WTC11 (cell line): ENCODE data around the gene RFTN1. TPM values are rescaled to one million over a fixed set of nuclear protein-coding genes. Genes with fewer than 3 reads are reported as not detected.

ENCODE experiments used
- ATAC-seq: fragments of 200-7000 bp; cut with Tn5 transposase; 2 replicates; pipeline ENCODE4 v1.10.0; 2021; ENCODE audit warnings: mild to moderate bottlenecking, moderate library complexity
- CTCF ChIA-PET: fragments of 300-600 bp; sonication (Branson Sonifier 250); formaldehyde crosslinking; loops from one replicate; lab custom pipeline; 2021; ENCODE audit warnings: antibody characterized with exemption; lab: Charles Lee
- POLR2A ChIA-PET: fragments of 350-600 bp; sonication (Branson Sonifier 250); formaldehyde crosslinking; loops from one replicate; lab custom pipeline; 2021; ENCODE audit warnings: antibody characterized with exemption; lab: Charles Lee
- DNase-seq: peaks from one replicate; pipeline ENCODE4 v3.0.0; 2021; ENCODE audit warnings: low spot score
- H3K27ac Mint-ChIP-seq: 2 replicates; pipeline ENCODE4 v1.8.0; 2021; ENCODE audit warnings: mixed read lengths
- H3K27me3 Mint-ChIP-seq: 2 replicates; pipeline ENCODE4 v1.8.0; 2021; ENCODE audit warnings: low read depth, mild to moderate bottlenecking, moderate library complexity, mixed read lengths
- H3K36me3 Mint-ChIP-seq: 2 replicates; pipeline ENCODE4 v1.8.0; 2021; ENCODE audit warnings: mixed read lengths
- H3K4me1 Mint-ChIP-seq: 2 replicates; pipeline ENCODE4 v1.8.0; 2022; ENCODE audit warnings: mixed read lengths
- H3K4me3 Mint-ChIP-seq: 2 replicates; pipeline ENCODE4 v1.8.0; 2021; ENCODE audit warnings: mild to moderate bottlenecking, moderate library complexity, mixed read lengths
- H3K9me3 Mint-ChIP-seq: 2 replicates; pipeline ENCODE4 v1.8.0; 2021; ENCODE audit warnings: mixed read lengths
- AR ChIP-seq: fragments of 250-450 bp; sonication (Bioruptor Pico); IDR thresholded peaks from 2 replicates; pipeline ENCODE4 v1.9.0; 2021; ENCODE audit warnings: mild to moderate bottlenecking
- ATF1 ChIP-seq: sonication (generic); formaldehyde crosslinking; IDR thresholded peaks from 2 replicates; pipeline ENCODE4 v1.8.1; 2023; ENCODE audit warnings: mild to moderate bottlenecking, moderate library complexity, missing genetic modification reagents
- CBFB ChIP-seq: sonication (generic); formaldehyde crosslinking; IDR thresholded peaks from 2 replicates; pipeline ENCODE4 v1.8.1; 2022; ENCODE audit warnings: mild to moderate bottlenecking, low read depth, missing genetic modification reagents
- CREM ChIP-seq: sonication (generic); formaldehyde crosslinking; IDR thresholded peaks from 2 replicates; pipeline ENCODE4 v1.8.1; 2022; ENCODE audit warnings: mild to moderate bottlenecking, missing genetic modification reagents, moderate library complexity
- E2F5 ChIP-seq: sonication (generic); formaldehyde crosslinking; IDR thresholded peaks from 2 replicates; pipeline ENCODE4 v1.8.1; 2022; ENCODE audit warnings: mild to moderate bottlenecking, moderate library complexity, missing genetic modification reagents
- ETV6 ChIP-seq: sonication (generic); formaldehyde crosslinking; IDR thresholded peaks from 2 replicates; pipeline ENCODE4 v1.8.1; 2022; ENCODE audit warnings: mild to moderate bottlenecking, missing genetic modification reagents
- FOXK1 ChIP-seq: sonication (generic); formaldehyde crosslinking; IDR thresholded peaks from 2 replicates; pipeline ENCODE4 v1.8.0; 2022; ENCODE audit warnings: mild to moderate bottlenecking, moderate library complexity, missing genetic modification reagents
- FOXP4 ChIP-seq: sonication (generic); formaldehyde crosslinking; IDR thresholded peaks from 2 replicates; pipeline ENCODE4 v1.8.0; 2022; ENCODE audit warnings: mild to moderate bottlenecking, missing genetic modification reagents
- IRF1 ChIP-seq: sonication (generic); formaldehyde crosslinking; IDR thresholded peaks from 2 replicates; pipeline ENCODE4 v1.8.0; 2023; ENCODE audit warnings: missing genetic modification reagents
- IRF2 ChIP-seq: sonication (generic); formaldehyde crosslinking; IDR thresholded peaks from 2 replicates; pipeline ENCODE4 v1.8.0; 2022; ENCODE audit warnings: low read depth, missing genetic modification reagents, borderline replicate concordance
- JUN ChIP-seq: sonication (generic); formaldehyde crosslinking; IDR thresholded peaks from 2 replicates; pipeline ENCODE4 v1.8.0; 2023; ENCODE audit warnings: mild to moderate bottlenecking, missing genetic modification reagents
- MXD4 ChIP-seq: fragments of 250-450 bp; sonication (Bioruptor Pico); IDR thresholded peaks from 2 replicates; pipeline ENCODE4 v1.8.0; 2021; ENCODE audit warnings: mild to moderate bottlenecking, moderate library complexity, borderline replicate concordance
- OVOL2 ChIP-seq: fragments of 250-450 bp; sonication (Bioruptor Pico); IDR thresholded peaks from 2 replicates; pipeline ENCODE4 v1.9.0; 2021; ENCODE audit warnings: mild to moderate bottlenecking, borderline replicate concordance
- SMAD3 ChIP-seq: sonication (generic); formaldehyde crosslinking; IDR thresholded peaks from 2 replicates; pipeline ENCODE4 v1.8.0; 2022; ENCODE audit warnings: missing genetic modification reagents, mild to moderate bottlenecking, borderline replicate concordance
- TCF7 ChIP-seq: sonication (generic); formaldehyde crosslinking; IDR thresholded peaks from 2 replicates; pipeline ENCODE4 v1.8.0; 2022; ENCODE audit warnings: mild to moderate bottlenecking, low read depth, missing genetic modification reagents, moderate library complexity
- TEAD1 ChIP-seq: sonication (generic); formaldehyde crosslinking; IDR thresholded peaks from 2 replicates; pipeline ENCODE4 v1.8.0; 2022; ENCODE audit warnings: mild to moderate bottlenecking, missing genetic modification reagents
- TP53 ChIP-seq: sonication (generic); formaldehyde crosslinking; IDR thresholded peaks from 2 replicates; pipeline ENCODE4 v1.8.1; 2023; ENCODE audit warnings: mild to moderate bottlenecking, missing genetic modification reagents
- USF2 ChIP-seq: sonication (generic); formaldehyde crosslinking; IDR thresholded peaks from 2 replicates; pipeline ENCODE4 v1.8.1; 2023; ENCODE audit warnings: mild to moderate bottlenecking, missing genetic modification reagents, moderate library complexity
- ZBTB43 ChIP-seq: sonication (generic); formaldehyde crosslinking; IDR thresholded peaks from 2 replicates; pipeline ENCODE4 v1.8.1; 2023; ENCODE audit warnings: mild to moderate bottlenecking, missing genetic modification reagents
- ZNF263 ChIP-seq: sonication (generic); formaldehyde crosslinking; IDR thresholded peaks from 2 replicates; pipeline ENCODE4 v1.8.1; 2022; ENCODE audit warnings: low read depth, mild to moderate bottlenecking, moderate library complexity, missing genetic modification reagents
- ZNF532 ChIP-seq: fragments of 250-450 bp; sonication (Bioruptor Pico); IDR thresholded peaks from 2 replicates; pipeline ENCODE4 v1.9.0; 2021; ENCODE audit warnings: mild to moderate bottlenecking, borderline replicate concordance
- total RNA-seq: library from RNA; stranded (reverse); gene quantifications from 3 replicates; pipeline ENCODE4 v1.2.3, GENCODE V29; 2021

The RFTN1 gene
- total RNA-seq, 1 experiment from 2014 or later, result 3.8 TPM

GRCh38 chr3:16300307-16300706, 213.2 kb downstream of the RFTN1 start:
- peaks cover 58% of the 10 kb centered on the region for H3K36me3 Mint-ChIP-seq
- ATAC-seq, result no peak
- H3K27ac Mint-ChIP-seq, result no peak overlapping the region
- no peak for DNase-seq
- H3K27me3 Mint-ChIP-seq, result no peaks in the 10 kb centered on the region
- H3K4me1 Mint-ChIP-seq, result peaks cover 60% of the 10 kb centered on the region
- peaks cover 19% of the 10 kb centered on the region for H3K9me3 Mint-ChIP-seq
- H3K4me3 Mint-ChIP-seq, result no peak overlapping the region
- ChIA-PET POLR2A (no interaction called here), CTCF (interaction anchor here (0.7 to 0.9 kb wide), 2 partner anchors 32 to 66 kb away, joined by 3 to 4 read pairs; no protein-coding TSS in a partner anchor)
- TF ChIP-seq CBFB (CRISPR knock-in tag), result no peak
- TF ChIP-seq OVOL2, result no peak
- TF ChIP-seq JUN (CRISPR knock-in tag), result no peak
- no peak for TF ChIP-seq SMAD3 (CRISPR knock-in tag)
- no peak for TF ChIP-seq MXD4
- no peak for TF ChIP-seq IRF1 (CRISPR knock-in tag)
- TF ChIP-seq USF2, result no peak
- TF ChIP-seq ETV6 (CRISPR knock-in tag), result no peak
- no peak for TF ChIP-seq AR (CRISPR knock-in tag)
- TF ChIP-seq TP53 (CRISPR knock-in tag), result no peak
- TF ChIP-seq TCF7 (CRISPR knock-in tag), result no peak
- no peak for TF ChIP-seq FOXP4 (CRISPR knock-in tag)
- no peak for TF ChIP-seq IRF2 (CRISPR knock-in tag)
- no peak for TF ChIP-seq ZBTB43 (CRISPR knock-in tag)
- TF ChIP-seq FOXK1 (CRISPR knock-in tag), result no peak
- TF ChIP-seq, all 79 proteins: peak for 0

- POLR2A ChIA-PET, result no interaction called here
- TF ChIP-seq CREM (CRISPR knock-in tag) (no peak), IRF2 (CRISPR knock-in tag) (no peak), SMAD3 (CRISPR knock-in tag) (no peak), ATF1 (CRISPR knock-in tag) (no peak), MXD4 (no peak), ZNF532 (no peak), ZNF263 (CRISPR knock-in tag) (no peak), E2F5 (no peak), TEAD1 (CRISPR knock-in tag) (no peak)
Observed at GRCh38 chr3:16299746-16300145, 213.8 kb downstream of the RFTN1 start.

More at GRCh38 chr3:16299746-16300145, 213.8 kb downstream of the RFTN1 start:
- Mint-ChIP-seq H3K27me3 (no peaks in the 10 kb centered on the region), H3K4me3 (no peak overlapping the region), H3K9me3 (peaks cover 19% of the 10 kb centered on the region), H3K36me3 (peaks cover 55% of the 10 kb centered on the region), H3K27ac (no peak overlapping the region), H3K4me1 (peaks cover 57% of the 10 kb centered on the region)
- ATAC-seq, result no peak
- DNase-seq, result no peak
- CTCF ChIA-PET, result no interaction called here
